Measurements from ENCODE around the gene COL16A1. TPM values are rescaled to one million over a fixed set of nuclear protein-coding genes. Genes with fewer than 3 reads are reported as not detected.

COL16A1 gene
- total RNA-seq, 4 donors from 2014 or later: 4.3 to 11.4 (median 5.3) TPM

DNA sequence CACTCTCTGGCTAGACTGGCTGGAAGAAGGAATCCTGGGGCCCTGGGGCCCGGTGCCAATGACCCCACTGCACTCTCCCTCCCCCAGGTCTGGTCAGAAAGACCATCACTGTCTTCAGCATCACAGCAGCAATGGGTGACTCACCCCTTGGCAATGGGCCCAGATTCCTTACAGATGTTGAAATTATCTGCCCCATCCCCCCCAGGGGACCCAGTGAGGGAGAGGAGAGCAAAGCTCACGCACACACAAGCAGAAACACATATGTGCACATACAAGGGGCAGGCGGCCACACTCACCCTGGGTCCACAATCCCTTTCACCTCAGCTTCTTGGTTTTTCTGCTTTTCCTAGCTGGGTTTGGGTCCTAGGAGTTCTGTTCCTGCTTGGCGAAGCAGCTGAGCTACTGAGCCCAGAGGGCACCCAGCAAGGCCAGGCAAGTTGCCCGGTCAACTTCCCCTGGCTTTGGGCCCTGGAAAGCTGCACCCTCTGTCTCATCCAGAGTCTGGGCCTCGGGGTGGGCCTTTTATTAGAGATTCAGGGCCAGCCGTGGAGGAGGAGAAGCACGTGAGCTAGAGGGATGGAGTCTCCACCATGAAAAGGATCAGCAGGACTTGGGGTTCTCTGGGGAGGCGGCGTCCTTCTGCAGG is 2.6 kb downstream of the COL16A1 start:
- intact Hi-C loops (cut with DNase I; ENCODE audit: low total_unique reads): loop anchor here (2.0 kb wide), 1 partner anchor 14 kb away; no protein-coding TSS in a partner anchor

GRCh38 chr1:31700468-31701090 is 3.2 kb downstream of the COL16A1 start:
- H3K4me1 ChIP-seq: peaks cover 14 to 36% of the 10 kb centered on the region in 2 donors
- in situ Hi-C loops (cut with MboI; ENCODE audit: low sequenced_read_pairs in 4 of 4) (no loop called here), intact Hi-C loops (cut with DNase I; ENCODE audit: low total_unique reads) (loop anchor here (2.0 kb wide), 1 partner anchor 14 kb away; no protein-coding TSS in a partner anchor)
- TF ChIP-seq, protein P1, sequence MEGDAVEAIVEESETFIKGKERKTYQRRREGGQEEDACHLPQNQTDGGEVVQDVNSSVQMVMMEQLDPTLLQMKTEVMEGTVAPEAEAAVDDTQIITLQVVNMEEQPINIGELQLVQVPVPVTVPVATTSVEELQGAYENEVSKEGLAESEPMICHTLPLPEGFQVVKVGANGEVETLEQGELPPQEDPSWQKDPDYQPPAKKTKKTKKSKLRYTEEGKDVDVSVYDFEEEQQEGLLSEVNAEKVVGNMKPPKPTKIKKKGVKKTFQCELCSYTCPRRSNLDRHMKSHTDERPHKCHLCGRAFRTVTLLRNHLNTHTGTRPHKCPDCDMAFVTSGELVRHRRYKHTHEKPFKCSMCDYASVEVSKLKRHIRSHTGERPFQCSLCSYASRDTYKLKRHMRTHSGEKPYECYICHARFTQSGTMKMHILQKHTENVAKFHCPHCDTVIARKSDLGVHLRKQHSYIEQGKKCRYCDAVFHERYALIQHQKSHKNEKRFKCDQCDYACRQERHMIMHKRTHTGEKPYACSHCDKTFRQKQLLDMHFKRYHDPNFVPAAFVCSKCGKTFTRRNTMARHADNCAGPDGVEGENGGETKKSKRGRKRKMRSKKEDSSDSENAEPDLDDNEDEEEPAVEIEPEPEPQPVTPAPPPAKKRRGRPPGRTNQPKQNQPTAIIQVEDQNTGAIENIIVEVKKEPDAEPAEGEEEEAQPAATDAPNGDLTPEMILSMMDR (IDR thresholded peaks at IDR 0.05 in 4 of 5, conservative IDR thresholded peaks at IDR 0.05 in 1 of 5): no peak
- no peak for TF ChIP-seq POLR2A (IDR thresholded peaks at IDR 0.05)
- no peak for DNase-seq
- H3K4me3 ChIP-seq: no peak overlapping the region
- no peak for ATAC-seq
- H3K27ac ChIP-seq: peak overlapping the region; percentile 58 to 70 (median 66)
- H3K27me3 ChIP-seq: no peaks in the 10 kb centered on the region
- no peaks in the 10 kb centered on the region for H3K36me3 ChIP-seq
- H3K9me3 ChIP-seq: no peaks in the 10 kb centered on the region

More for the DNA sequence above, 2.6 kb downstream of the COL16A1 start:
- in situ Hi-C loops (cut with MboI; ENCODE audit: low sequenced_read_pairs in 4 of 4): no loop called here
- ATAC-seq (peak; percentile 45 to 65), DNase-seq (peak; percentile 71 to 86)
- no peaks in the 10 kb centered on the region for H3K9me3 ChIP-seq
- H3K36me3 ChIP-seq: no peaks in the 10 kb centered on the region
- H3K27me3 ChIP-seq: no peaks in the 10 kb centered on the region
- H3K4me1 ChIP-seq: peaks cover 14 to 36% of the 10 kb centered on the region in 2 donors
- peak overlapping the region; percentile 58 to 70 (median 66) for H3K27ac ChIP-seq
- H3K4me3 ChIP-seq: no peak overlapping the region
- TF ChIP-seq, protein P1 (IDR thresholded peaks at IDR 0.05 in 4 of 5, conservative IDR thresholded peaks at IDR 0.05 in 1 of 5): no peak
- no peak for TF ChIP-seq POLR2A (IDR thresholded peaks at IDR 0.05)

DNA sequence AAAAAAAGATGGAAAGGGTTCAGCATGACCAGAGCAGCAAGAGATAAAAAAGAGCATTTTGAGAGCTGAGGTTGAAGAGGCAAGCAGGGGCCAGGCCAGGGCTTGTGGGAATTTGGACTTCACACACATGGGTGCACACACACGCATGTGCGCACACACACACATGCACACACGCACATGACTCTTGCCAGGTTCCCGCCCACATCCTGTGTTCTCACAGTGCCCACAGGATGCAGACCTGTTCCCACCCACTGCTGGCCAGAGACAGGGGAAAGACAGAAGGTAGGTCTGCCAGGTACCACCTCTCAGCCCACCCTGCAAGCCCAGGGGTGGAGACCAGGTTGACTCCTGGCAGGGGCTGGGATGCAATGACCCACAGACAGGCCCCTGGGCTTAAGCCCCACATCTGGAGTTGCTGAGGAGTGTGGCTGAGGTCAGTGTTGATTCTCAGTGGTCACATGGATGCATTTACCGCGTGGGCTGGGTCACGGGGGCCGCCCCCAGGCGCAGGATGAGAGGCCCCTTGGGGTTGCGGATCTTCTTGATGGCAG is 4.4 kb downstream of the COL16A1 start:
- Histone ChIP-seq H3K27ac (no peak overlapping the region), H3K4me1 (peaks cover 14 to 28% of the 10 kb centered on the region in 2 donors), H3K36me3 (no peaks in the 10 kb centered on the region), H3K9me3 (no peaks in the 10 kb centered on the region), H3K27me3 (no peaks in the 10 kb centered on the region), H3K4me3 (no peak overlapping the region)
- ATAC-seq (no peak), DNase-seq (no peak)
- intact Hi-C loops (cut with DNase I; ENCODE audit: low total_unique reads): no loop called here
- no peak for TF ChIP-seq POLR2A (IDR thresholded peaks at IDR 0.05)
- TF ChIP-seq, protein P1 (IDR thresholded peaks at IDR 0.05 in 4 of 5, conservative IDR thresholded peaks at IDR 0.05 in 1 of 5): no peak
- in situ Hi-C loops (cut with MboI; ENCODE audit: low sequenced_read_pairs in 4 of 4): no loop called here

DNA sequence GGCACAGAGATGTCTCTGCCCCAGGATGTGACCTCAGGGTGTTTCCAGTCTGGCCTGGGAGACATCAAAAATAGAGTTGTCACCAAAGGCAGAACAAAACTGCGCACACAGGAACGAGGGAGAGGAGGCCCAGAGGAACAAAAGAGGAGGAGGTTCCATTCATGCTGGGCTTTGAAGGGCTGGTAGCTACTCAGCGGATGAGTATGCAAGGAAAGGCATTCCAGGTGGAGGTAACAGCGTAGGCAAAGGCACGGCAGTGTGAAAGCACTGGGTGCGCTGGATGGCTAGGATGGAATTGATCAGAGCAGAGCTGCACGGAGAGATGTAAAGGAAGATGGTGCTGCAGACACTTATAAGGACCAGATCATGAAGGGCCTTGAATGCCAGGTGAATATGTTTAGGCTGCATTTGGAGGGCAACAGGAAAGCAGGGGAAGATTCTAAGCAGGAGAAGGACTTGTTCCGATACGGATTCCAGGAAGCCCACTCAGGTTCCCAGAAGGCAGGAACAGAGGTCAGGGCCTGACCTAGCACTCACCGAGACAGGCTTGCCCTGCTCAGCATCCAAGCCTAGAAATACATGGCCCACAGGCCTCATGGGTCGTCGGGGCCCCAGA is 6.3 kb downstream of the COL16A1 start:
- TF ChIP-seq, protein P1 (IDR thresholded peaks at IDR 0.05 in 4 of 5, conservative IDR thresholded peaks at IDR 0.05 in 1 of 5): no peak
- TF ChIP-seq POLR2A (IDR thresholded peaks at IDR 0.05): no peak
- in situ Hi-C loops (cut with MboI; ENCODE audit: low sequenced_read_pairs in 4 of 4) (no loop called here), intact Hi-C loops (cut with DNase I; ENCODE audit: low total_unique reads) (no loop called here)
- H3K4me1 ChIP-seq: peaks cover 14 to 22% of the 10 kb centered on the region in 2 donors
- DNase-seq (no peak), ATAC-seq (no peak)
- no peaks in the 10 kb centered on the region for H3K9me3 ChIP-seq
- H3K27ac ChIP-seq: no peak overlapping the region
- H3K4me3 ChIP-seq: no peak overlapping the region
- no peaks in the 10 kb centered on the region for H3K36me3 ChIP-seq
- no peaks in the 10 kb centered on the region for H3K27me3 ChIP-seq

Measured in gastrocnemius medialis (tissue), 4 donors.